ENCODE results near the gene LPAR2. TPM values are rescaled to one million over a fixed set of nuclear protein-coding genes. Genes with fewer than 3 reads are reported as not detected.

The LPAR2 gene
- 10 to 100 TPM; 16.5 to 31.6 (median 28.2) TPM for total RNA-seq

DNA sequence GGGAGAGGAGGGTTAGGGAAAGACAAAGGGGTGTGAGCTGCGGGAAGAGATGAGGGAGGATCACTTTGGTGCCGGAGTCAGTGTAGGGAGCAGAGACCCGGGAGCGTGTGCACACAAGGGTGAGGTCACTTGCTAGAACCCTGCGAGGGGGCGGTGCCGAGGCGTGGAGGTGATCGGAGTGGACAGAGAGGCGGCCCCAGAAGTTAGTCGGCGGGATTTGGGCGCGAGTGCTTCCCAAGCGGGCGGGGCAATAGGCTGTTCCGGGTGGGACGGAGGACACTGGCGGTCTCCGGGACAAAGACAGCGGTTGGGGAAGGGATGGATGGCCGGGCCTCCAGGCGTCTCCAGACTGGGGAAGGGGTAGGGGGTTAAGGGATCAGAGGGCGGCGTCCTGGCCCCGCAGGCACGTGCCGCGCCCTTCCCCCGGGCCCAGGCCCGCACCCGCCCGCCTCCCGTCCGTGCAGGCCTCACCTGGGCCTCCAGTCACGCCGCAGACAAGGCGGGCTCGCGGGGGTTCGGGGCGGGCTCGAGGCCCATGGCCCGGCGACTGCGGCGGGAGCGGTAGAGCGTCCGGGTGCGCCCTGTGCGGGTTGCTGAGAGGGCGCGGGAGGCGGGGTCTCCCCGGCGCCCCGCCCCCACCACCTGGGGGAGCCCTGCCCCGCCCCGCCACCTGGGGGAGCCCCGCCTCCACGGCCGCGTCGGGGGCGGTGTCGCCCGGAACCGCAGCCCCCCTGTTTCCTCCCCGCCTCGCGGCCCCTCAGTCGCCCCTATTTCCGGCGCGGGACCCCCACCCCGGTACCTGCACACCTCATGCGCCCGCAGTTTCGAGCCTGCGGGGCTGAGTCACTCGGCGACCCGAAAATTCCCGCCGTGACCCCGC lies at the start of gene LPAR2:
Gene LPAR2, minus strand, starts transcription at position 600 of the 880 bp plus-strand sequence. CDS start 945 bp downstream, outside the sequence.
- DNase-seq (ENCODE audit: low spot score in 2 of 2), result no peak
- 1 to 2% methylated on average over 27 to 47 of the region's 87 CpGs for WGBS, 2 donors
- TF ChIP-seq POLR2A (IDR thresholded peaks at IDR 0.05) (no peak), CTCF (IDR thresholded peaks at IDR 0.05) (no peak)
- peak within 1 kb of the TSS; percentile 29 for H3K4me3 ChIP-seq (ENCODE audit: low read depth, poor library complexity, severe bottlenecking)
- intact Hi-C loops (cut with DNase I; ENCODE audit: low total_unique reads), result no loop called here

- H3K4me3 ChIP-seq (ENCODE audit: low read depth, poor library complexity, severe bottlenecking), result no peak overlapping the region
- TF ChIP-seq CTCF (IDR thresholded peaks at IDR 0.05) (no peak), POLR2A (IDR thresholded peaks at IDR 0.05) (no peak)
- intact Hi-C loops (cut with DNase I; ENCODE audit: low total_unique reads), result no loop called here
- 95 to 97% methylated on average over 7 of the region's 7 CpGs for WGBS, 2 donors
- DNase-seq (ENCODE audit: low spot score in 2 of 2), result peak in 1 of 2 donors; percentile 28
Measured at GRCh38 chr19:19677579-19677978, 49.6 kb upstream of the LPAR2 start.

DNA sequence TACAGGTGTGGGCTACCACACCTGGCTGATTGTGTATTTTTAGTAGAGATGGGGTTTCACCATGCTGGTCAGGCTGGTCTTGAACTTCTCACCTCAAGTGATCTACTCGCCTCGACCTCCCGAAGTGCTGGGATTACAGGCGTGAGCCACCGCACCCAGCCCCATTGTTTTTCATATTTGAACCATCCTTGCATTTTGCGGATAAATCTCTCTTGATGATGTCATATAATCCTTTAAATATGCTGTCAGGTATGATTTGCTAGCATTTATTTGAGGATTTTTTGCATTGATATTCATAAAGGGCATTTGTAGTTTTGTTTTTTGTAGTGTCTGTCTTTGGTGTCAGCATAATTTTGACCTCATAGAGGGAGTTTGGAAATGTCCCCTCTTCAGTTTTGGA lies 46.3 kb upstream of the LPAR2 start:
- WGBS, 2 donors, result 98 to 99% methylated on average over 6 of the region's 6 CpGs
- TF ChIP-seq POLR2A (IDR thresholded peaks at IDR 0.05) (no peak), CTCF (IDR thresholded peaks at IDR 0.05) (no peak)
- no peak for DNase-seq (ENCODE audit: low spot score in 2 of 2)
- no peak overlapping the region for H3K4me3 ChIP-seq (ENCODE audit: low read depth, poor library complexity, severe bottlenecking)
- intact Hi-C loops (cut with DNase I; ENCODE audit: low total_unique reads), result no loop called here

- no peak overlapping the region for H3K4me3 ChIP-seq (ENCODE audit: low read depth, poor library complexity, severe bottlenecking)
- TF ChIP-seq CTCF (IDR thresholded peaks at IDR 0.05) (no peak), POLR2A (IDR thresholded peaks at IDR 0.05) (no peak)
- intact Hi-C loops (cut with DNase I; ENCODE audit: low total_unique reads), result no loop called here
- DNase-seq (ENCODE audit: low spot score in 2 of 2), result no peak
- WGBS, 2 donors, result 95 to 99% methylated on average over 3 of the region's 3 CpGs
Measured at GRCh38 chr19:19672816-19673215, 44.8 kb upstream of the LPAR2 start.

DNA sequence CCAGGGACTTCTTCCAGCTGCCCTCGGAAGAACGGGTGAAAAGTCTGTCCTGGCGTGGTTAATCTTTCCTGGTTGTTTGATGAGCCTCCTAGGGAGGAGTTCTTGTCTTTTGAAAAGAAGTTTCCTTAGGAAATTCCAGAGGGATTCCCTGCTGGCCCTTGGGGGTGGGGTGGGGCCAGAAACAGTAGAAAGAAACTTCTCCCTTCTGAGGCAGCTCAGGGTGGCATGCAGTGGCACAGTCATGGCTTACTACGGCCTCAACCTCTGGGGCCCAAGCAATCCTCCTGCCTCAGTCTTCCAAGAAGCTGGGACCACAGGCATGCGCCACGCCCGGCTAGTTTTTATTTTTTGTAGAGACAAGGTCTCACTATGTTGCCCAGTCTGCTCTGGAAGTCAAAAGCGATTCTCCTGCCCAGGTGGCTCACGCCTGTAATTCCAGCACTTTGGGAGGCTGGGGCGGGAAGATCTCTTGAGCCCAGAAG lies 42.1 kb upstream of the LPAR2 start:
- TF ChIP-seq POLR2A (IDR thresholded peaks at IDR 0.05) (no peak), CTCF (IDR thresholded peaks at IDR 0.05) (no peak)
- DNase-seq (ENCODE audit: low spot score in 2 of 2), result peak in 1 of 2 donors; percentile 63
- 67 to 68% methylated on average over 10 of the region's 10 CpGs for WGBS, 2 donors
- no peak overlapping the region for H3K4me3 ChIP-seq (ENCODE audit: low read depth, poor library complexity, severe bottlenecking)
- intact Hi-C loops (cut with DNase I; ENCODE audit: low total_unique reads), result no loop called here
